ENCODE results near the gene RAD18.

The RAD18 gene

GRCh38 chr3:8985411-8985831 lies 22.1 kb upstream of the RAD18 start:
- no peak for DNase-seq

DNA sequence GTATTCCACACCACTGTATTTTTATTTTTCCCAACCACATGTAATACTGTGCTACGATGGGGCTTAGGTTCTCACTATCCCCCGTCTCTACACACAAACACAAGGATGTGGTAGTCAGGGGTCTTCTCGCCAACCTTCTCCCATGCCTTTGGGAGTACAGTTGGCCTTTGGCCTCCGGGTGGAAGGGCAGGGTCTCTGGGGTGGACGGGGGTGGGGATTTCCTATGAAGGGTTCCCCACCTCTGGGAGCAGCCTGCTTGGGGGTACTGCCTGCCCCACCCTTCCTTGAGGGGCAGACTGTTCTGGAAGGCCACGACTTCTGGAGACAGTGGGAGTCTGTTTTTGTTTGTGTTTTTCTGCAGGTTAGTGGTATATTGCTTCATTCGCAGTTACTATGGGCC lies 21.3 kb upstream of the RAD18 start:
- no peak for DNase-seq

- no peak for DNase-seq
Measured at GRCh38 chr3:8984081-8984480, 20.8 kb upstream of the RAD18 start.

DNA sequence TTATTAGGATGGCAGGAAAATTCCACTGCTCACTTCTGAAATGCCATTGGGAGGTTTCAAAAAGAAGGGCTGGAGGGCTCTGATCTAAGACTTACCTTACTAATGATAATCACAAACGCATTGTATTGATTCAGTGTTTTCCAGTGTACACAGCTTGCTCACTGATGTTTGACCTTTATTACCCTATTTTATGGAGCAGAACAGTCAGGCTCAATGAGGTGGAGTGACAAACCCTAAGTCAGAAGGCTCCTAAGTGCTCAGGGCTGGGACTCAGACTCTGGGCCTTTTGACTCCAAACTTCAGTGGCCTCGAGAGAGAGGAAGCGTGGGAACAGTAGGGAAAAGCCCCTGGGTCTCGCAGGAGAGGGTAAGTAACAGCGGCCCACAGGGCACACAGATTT lies 20.3 kb upstream of the RAD18 start:
- no peak for DNase-seq

DNA sequence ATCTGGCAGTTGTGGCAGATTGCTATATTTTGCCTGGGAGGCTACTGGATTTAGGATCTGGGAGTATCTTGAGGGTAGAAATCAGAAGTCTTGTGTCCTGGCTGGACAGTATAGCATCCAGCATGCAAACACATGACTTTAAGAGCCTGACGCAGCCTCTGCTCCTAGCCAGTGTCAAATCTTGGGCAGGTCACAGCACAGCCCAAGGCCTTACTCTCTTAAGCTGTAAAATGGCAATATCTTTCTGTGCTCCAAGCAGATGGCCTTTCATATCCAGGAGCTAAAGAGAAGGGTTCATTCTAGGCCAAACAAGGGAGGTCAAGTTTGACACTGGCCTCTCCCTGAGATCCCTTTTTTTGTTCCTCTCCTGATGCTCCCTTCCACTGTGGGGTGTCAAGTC lies 19.8 kb upstream of the RAD18 start:
- no peak for DNase-seq

- no peak for DNase-seq
Measured at GRCh38 chr3:8982509-8982908, 19.2 kb upstream of the RAD18 start.

GRCh38 chr3:8981700-8982099 lies 18.4 kb upstream of the RAD18 start:
- no peak for DNase-seq

DNA sequence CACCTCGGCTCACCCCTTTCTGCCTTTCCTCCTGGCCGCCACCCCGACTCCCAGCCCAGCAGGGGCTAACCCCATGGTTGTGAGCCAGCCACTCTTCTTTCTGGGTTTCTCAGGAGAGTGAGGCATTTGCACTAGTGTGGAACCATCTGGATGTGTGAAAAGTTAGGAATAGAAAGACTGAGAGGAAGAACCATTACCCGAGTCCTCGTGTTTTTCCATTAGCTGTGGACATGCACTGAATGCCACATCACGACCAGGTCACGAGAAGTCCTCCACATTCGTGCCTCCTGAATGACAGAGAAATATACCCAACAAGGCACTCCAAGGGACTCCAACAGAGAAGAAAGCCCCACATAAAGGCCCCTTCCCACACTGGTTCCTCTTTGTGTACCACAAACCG lies 18.0 kb upstream of the RAD18 start:
- no peak for DNase-seq

- DNase-seq: no peak
Measured at GRCh38 chr3:8980756-8981257, 17.5 kb upstream of the RAD18 start.

DNA sequence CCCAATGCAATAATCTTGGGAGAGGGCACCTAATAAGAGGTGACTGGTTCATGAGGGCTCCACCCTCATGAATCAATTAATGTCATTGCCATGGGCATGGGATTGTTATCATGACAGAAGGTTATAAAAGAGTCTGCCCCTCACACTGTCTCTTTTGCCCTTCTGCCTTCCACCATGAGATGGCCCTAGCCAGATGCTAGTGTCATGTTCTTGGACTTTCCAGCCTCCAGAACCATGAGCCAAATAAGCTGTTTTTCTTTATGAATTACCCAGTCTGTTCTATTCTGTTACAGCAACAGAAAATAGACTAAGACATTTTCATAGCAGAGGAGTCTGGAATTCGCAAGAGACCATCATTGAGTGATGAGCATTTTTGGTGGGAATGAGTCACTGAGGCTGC lies 16.0 kb upstream of the RAD18 start:
- no peak for DNase-seq

- DNase-seq: no peak
Measured at GRCh38 chr3:8978551-8978950, 15.3 kb upstream of the RAD18 start.

GRCh38 chr3:8976540-8977182 lies 13.4 kb upstream of the RAD18 start:
- no peak for DNase-seq

DNA sequence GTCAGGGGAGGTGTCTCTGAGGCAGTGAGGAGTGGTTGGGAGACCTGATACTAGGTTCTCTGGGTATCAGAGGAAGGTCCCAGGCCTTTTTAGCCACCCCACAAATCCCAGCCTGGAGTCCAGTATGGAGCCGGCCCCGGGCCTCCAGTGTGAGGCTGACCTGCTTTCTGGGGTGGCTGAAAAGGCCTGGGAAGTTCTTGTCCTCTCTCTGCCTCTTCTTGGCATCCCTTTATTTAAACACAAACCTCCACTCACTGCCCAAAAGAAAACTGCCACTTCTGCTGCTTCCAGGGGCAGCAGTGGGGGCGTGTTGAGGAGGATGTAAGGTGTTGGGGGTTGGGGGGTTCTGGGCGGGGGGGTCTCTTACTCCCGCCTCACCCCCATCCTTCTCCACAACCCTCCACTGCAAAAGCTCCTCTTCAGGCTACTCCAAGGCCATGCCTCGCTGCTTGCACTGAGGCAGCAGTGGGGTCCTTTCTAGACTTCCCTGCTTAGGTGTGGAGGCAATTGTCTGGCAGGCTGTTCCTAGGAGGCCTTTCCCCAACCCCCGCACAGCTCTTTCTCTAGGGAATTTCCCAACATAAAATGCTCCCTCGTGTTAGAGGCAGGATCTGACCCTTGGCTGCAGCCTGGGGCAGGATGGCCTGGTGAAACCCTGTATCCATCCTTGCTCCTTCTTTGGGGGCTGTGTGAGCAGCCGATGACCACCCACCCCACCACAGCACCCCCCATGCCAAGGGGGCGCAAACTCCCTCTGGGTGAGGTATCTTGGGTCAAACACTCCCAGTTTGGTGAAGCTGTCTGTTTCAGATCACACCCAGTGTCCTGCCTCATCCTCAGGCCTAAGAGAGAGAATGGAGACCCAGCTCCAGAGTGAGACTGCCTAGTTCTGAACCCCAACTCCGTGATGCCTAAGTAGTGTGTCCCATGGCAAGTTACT lies 12.1 kb upstream of the RAD18 start:
- DNase-seq: no peak

DNA sequence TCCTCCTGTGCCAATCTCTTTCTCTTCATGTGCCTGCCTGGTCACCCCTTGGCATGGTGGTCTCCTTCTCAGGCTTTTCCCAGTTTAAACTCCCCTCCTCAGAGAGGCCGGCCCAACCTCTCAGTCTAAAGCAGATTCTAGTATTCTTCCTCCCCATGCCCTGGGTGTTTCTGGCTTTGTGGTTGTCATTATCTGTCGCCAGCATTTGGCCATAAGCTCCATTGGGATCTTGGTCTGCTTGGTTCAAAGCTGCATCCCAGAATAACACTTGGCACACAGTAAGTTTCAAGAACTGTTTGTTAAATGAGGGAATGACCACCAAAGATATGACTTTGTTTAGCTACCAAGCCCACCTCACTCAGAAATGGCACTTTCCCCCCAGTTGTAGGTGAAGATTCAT lies 11.2 kb upstream of the RAD18 start:
- no peak for DNase-seq

- no peak for DNase-seq
Measured at GRCh38 chr3:8972639-8973038, 9.4 kb upstream of the RAD18 start.

GRCh38 chr3:8970971-8971589 lies 7.8 kb upstream of the RAD18 start:
- DNase-seq: peak; percentile 78

GRCh38 chr3:8969241-8969640 lies 6.0 kb upstream of the RAD18 start:
- no peak for DNase-seq

- DNase-seq: no peak
Measured at GRCh38 chr3:8968375-8968882, 5.2 kb upstream of the RAD18 start.

GRCh38 chr3:8967553-8967952 lies 4.3 kb upstream of the RAD18 start:
- no peak for DNase-seq

DNA sequence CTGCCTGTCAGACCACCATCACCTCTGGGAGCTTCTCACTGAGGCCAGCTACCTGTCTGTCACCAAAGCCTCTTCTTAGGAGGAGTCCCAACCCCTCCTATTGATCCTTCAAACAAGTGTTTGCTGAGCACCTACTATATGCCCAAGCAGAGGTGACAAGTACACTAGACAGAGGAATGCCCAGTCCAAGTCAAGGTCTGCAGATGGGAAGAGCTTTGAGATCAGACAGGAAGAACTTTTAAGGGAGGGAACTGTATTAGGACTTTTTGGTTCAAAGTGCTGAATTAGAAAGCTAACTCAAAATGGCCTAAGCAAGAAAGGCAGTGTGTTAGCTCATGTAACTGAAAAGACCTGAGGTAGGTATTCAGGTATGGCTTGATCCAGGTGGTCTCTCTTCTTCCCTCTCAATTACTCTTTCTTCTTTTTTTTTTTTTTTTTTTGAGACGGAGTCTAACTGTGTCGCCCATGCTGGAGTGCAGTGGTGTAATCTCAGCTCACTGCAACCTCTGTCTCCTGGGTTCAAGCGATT lies 3.6 kb upstream of the RAD18 start:
- DNase-seq: no peak

GRCh38 chr3:8966150-8966819 lies 3.0 kb upstream of the RAD18 start:
- DNase-seq: no peak

All from retina (tissue), 1 donor.